ENCODE data around the gene TOMM40.
"Not testable (repeated sequence)": the region's sequence is repeated elsewhere in the genome, so short reads cannot be mapped to it uniquely, and the experiment has no call there.

Gene TOMM40

GRCh38 chr19:44900328-44901244 is 9.5 kb downstream of the TOMM40 start:
- no peak for DNase-seq

- no peak for DNase-seq
Measured at GRCh38 chr19:44903216-44903601, 12.2 kb downstream of the TOMM40 start.

- DNase-seq = peak; percentile 76
Measured at GRCh38 chr19:44903602-44904425, 12.8 kb downstream of the TOMM40 start.

DNA sequence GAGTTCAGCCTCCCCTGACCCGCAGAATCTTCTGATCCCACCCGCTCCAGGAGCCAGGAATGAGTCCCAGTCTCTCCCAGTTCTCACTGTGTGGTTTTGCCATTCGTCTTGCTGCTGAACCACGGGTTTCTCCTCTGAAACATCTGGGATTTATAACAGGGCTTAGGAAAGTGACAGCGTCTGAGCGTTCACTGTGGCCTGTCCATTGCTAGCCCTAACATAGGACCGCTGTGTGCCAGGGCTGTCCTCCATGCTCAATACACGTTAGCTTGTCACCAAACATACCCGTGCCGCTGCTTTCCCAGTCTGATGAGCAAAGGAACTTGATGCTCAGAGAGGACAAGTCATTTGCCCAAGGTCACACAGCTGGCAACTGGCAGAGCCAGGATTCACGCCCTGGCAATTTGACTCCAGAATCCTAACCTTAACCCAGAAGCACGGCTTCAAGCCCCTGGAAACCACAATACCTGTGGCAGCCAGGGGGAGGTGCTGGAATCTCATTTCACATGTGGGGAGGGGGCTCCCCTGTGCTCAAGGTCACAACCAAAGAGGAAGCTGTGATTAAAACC is 13.5 kb downstream of the TOMM40 start:
- no peak for DNase-seq

DNA sequence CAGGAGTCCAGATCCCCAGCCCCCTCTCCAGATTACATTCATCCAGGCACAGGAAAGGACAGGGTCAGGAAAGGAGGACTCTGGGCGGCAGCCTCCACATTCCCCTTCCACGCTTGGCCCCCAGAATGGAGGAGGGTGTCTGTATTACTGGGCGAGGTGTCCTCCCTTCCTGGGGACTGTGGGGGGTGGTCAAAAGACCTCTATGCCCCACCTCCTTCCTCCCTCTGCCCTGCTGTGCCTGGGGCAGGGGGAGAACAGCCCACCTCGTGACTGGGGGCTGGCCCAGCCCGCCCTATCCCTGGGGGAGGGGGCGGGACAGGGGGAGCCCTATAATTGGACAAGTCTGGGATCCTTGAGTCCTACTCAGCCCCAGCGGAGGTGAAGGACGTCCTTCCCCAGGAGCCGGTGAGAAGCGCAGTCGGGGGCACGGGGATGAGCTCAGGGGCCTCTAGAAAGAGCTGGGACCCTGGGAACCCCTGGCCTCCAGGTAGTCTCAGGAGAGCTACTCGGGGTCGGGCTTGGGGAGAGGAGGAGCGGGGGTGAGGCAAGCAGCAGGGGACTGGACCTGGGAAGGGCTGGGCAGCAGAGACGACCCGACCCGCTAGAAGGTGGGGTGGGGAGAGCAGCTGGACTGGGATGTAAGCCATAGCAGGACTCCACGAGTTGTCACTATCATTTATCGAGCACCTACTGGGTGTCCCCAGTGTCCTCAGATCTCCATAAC is 14.5 kb downstream of the TOMM40 start, which contains the start of gene APOE:
APOE (plus strand) TSS at position 360 of the 724 bp plus-strand sequence. CDS start 829 bp downstream, outside the sequence.
- no peak for DNase-seq

- no peak for DNase-seq
Measured at GRCh38 chr19:44907613-44908012, 16.6 kb downstream of the TOMM40 start.

- DNase-seq = no peak
Measured at GRCh38 chr19:44908074-44908835, 17.2 kb downstream of the TOMM40 start.

DNA sequence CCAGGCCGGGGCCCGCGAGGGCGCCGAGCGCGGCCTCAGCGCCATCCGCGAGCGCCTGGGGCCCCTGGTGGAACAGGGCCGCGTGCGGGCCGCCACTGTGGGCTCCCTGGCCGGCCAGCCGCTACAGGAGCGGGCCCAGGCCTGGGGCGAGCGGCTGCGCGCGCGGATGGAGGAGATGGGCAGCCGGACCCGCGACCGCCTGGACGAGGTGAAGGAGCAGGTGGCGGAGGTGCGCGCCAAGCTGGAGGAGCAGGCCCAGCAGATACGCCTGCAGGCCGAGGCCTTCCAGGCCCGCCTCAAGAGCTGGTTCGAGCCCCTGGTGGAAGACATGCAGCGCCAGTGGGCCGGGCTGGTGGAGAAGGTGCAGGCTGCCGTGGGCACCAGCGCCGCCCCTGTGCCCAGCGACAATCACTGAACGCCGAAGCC is 17.8 kb downstream of the TOMM40 start:
- DNase-seq = no peak

DNA sequence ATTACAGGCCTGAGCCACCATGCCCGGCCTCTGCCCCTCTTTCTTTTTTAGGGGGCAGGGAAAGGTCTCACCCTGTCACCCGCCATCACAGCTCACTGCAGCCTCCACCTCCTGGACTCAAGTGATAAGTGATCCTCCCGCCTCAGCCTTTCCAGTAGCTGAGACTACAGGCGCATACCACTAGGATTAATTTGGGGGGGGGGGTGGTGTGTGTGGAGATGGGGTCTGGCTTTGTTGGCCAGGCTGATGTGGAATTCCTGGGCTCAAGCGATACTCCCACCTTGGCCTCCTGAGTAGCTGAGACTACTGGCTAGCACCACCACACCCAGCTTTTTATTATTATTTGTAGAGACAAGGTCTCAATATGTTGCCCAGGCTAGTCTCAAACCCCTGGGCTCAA is 18.7 kb downstream of the TOMM40 start:
- DNase-seq = no peak

GRCh38 chr19:44911896-44912295 is 20.8 kb downstream of the TOMM40 start:
- DNase-seq = not testable (repeated sequence)

GRCh38 chr19:44912854-44913253 is 21.8 kb downstream of the TOMM40 start:
- no peak for DNase-seq

- DNase-seq = not testable (repeated sequence)
Measured at GRCh38 chr19:44913512-44914432, 22.7 kb downstream of the TOMM40 start.

DNA sequence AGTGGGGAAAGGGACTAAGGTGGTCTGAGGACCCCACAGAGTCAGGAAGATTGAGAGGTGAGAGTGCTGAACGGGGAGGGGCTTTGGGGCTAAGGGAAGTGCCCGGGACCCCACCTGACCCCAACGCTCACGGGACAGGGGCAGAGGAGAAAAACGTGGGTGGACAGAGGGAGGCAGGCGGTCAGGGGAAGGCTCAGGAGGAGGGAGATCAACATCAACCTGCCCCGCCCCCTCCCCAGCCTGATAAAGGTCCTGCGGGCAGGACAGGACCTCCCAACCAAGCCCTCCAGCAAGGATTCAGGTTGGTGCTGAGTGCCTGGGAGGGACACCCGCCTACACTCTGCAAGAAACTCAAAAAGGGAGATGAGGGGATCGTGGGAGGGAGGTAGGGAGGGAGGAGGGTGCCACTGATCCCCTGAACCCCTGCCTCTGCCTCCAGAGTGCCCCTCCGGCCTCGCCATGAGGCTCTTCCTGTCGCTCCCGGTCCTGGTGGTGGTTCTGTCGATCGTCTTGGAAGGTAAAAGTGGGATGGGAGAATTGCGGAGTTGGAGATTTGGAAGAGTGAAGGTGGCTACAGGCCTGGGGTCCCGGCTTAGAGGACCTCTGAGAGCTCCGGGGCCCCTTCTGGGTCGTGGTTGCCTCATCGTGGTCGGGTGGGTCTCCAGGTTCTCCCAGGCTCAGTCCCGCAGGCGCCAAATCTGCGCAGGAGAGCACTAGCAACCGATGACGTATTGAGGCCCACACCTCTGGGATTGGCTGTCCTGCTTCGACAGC is 23.6 kb downstream of the TOMM40 start, which contains the start of gene APOC1:
APOC1 (plus strand) TSS at position 176 of the 774 bp plus-strand sequence; CDS start at position 460, 284 bp downstream.
- DNase-seq = peak; percentile 84

DNA sequence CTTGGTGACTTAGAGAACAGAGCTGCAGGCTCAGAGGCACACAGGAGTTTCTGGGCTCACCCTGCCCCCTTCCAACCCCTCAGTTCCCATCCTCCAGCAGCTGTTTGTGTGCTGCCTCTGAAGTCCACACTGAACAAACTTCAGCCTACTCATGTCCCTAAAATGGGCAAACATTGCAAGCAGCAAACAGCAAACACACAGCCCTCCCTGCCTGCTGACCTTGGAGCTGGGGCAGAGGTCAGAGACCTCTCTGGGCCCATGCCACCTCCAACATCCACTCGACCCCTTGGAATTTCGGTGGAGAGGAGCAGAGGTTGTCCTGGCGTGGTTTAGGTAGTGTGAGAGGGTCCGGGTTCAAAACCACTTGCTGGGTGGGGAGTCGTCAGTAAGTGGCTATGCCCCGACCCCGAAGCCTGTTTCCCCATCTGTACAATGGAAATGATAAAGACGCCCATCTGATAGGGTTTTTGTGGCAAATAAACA is 33.2 kb downstream of the TOMM40 start:
- no peak for DNase-seq

DNA sequence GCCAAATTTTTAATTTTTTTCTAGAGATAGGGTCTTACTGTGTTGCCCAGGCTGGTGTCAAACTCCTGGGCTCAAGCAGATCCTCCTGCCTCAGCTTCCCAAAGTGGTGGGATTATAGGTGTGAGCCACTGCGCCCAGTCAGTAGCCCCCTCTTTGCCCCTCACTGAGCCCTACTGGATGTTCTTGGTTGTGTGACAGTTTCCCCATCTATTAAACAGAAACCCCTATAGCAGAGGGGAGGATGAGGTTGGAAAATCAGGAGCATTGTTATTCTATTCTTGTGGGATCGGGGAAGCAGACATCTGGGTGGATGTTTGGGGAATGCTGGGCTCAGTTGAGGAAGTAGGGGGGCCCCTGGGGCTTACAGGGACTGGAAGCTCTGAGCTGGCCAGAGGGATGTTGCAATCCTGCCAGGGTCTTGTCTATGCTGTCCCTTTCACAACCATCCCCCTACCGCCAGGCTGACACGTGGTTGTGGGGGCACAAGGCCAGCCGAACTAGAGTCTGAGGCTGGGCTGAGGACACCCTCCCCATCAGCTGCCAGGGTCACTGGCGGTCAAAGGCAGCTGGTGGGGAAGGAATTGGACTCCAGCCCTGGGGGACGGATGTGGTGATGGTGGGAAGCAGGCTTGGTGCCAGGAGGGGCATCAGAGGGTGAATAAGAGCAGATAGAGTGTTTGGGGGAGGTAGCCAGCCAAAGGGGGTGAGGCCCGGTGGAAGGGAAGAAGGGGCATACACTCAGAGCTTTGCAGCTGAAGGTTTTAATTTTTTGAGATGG is 34.2 kb downstream of the TOMM40 start:
- no peak for DNase-seq

DNA sequence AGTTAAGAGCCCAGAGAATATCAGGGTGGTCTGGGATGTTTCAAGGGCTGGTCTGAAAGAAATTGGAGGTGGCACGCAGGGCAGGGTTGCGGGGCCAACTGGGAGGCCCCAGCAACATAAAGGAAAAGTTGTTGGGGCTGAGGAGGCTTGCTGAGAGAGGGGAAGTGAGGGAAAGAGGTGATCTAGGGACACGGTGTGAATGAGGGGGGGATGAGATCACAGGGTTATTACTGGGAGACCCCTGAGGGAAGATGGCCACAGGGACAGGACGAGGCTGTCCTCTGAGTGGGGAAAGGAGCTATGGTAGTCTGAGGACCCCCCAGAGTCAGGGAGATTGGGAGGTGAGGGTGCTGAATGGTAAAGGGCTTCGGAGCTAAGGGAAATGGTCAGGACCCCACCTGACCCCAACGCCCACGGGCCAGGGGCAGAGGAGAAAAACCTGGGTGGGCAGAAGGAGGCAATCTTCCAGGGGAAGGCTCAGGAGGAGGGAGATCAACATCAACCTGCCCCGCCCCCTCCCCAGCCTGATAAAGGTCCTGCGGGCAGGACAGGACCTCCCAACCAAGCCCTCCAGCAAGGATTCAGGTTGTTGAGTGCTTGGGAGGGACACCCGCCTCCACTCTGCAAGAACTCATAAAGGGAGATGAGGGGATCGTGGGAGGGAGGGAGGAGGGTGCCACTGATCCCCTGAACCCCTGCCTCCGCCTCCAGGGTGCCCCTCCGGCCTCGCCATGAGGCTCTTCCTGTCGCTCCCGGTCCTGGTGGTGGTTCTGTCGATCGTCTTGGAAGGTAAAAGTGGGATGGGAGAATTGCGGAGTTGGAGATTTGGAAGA is 35.4 kb downstream of the TOMM40 start:
- not testable (repeated sequence) for DNase-seq

- DNase-seq = no peak
Measured at GRCh38 chr19:44927746-44928145, 36.7 kb downstream of the TOMM40 start.

DNA sequence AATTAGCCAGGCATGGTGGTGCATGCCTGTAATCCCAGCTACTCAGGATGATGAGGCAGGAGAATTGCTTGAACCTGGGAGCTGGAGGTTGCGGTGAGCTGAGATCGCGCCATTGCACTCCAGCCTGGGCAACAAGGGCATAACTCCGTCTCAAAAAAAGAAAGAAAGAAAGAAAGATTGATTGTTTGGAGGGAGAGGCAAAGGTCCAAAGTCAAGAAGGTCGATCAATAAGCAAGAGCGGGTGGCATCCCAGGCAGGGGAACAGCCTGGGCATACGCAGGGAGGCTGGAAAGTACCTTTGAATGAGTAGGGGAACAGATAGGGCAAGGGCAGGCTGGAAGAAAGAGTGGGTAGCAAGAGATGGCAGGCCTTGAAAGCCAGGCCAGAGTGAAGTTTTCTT is 39.0 kb downstream of the TOMM40 start:
- no peak for DNase-seq

All from stimulated activated CD4-positive, alpha-beta T cell treated with anti-CD3 and anti-CD28 coated beads, Interleukin-1b, Interleukin-23, amount 100 ng/mL, for 48 hours (primary cell).